GM23248 (cell line): ENCODE measurements around the gene SHROOM3. TPM values are rescaled to one million over a fixed set of nuclear protein-coding genes. Genes with fewer than 3 reads are reported as not detected.

Experiments used
- DNase-seq: peaks from one replicate; pipeline ENCODE4 v3.0.0-alpha.2; 2015
- H2AFZ ChIP-seq: fragments of 200-600 bp; sonication (generic); 2 replicates; pipeline ENCODE4 v1.6.1; 2016; ENCODE audit warnings: antibody characterized with exemption
- H3F3A ChIP-seq: fragments of 200-600 bp; sonication (generic); 2 replicates; pipeline ENCODE4 v1.6.1; 2016; ENCODE audit warnings: mild to moderate bottlenecking, antibody characterized with exemption, mixed run types; ENCODE audit not compliant: insufficient read depth
- H3K27ac ChIP-seq: fragments of 200-600 bp; sonication (generic); 2 replicates; pipeline ENCODE4 v1.5.1; 2016; ENCODE audit warnings: mild to moderate bottlenecking
- H3K27me3 ChIP-seq: fragments of 200-600 bp; sonication (generic); replicated peaks from 2 replicates; pipeline ENCODE4 v1.6.1; 2016; ENCODE audit warnings: mild to moderate bottlenecking; ENCODE audit not compliant: insufficient read depth
- H3K36me3 ChIP-seq: fragments of 200-600 bp; sonication (generic); 2 replicates; pipeline ENCODE4 v1.6.1; 2016; ENCODE audit warnings: low read depth, mild to moderate bottlenecking
- H3K4me1 ChIP-seq: fragments of 200-600 bp; sonication (generic); 2 replicates; pipeline ENCODE4 v1.6.1; 2016; ENCODE audit warnings: mild to moderate bottlenecking; ENCODE audit not compliant: insufficient read depth
- H3K4me2 ChIP-seq: fragments of 200-600 bp; sonication (generic); one replicate; pipeline ENCODE4 v1.6.1; 2016; ENCODE audit warnings: mild to moderate bottlenecking; ENCODE audit not compliant: unreplicated experiment
- H3K4me3 ChIP-seq: fragments of 200-600 bp; sonication (generic); 2 replicates; pipeline ENCODE4 v1.5.1; 2016; ENCODE audit warnings: mild to moderate bottlenecking
- H3K79me2 ChIP-seq: fragments of 200-600 bp; sonication (generic); 2 replicates; pipeline ENCODE4 v1.6.1; 2016; ENCODE audit warnings: mild to moderate bottlenecking; ENCODE audit not compliant: insufficient read depth
- H3K9ac ChIP-seq: fragments of 200-600 bp; sonication (generic); 2 replicates; pipeline ENCODE4 v1.6.1; 2016; ENCODE audit warnings: mild to moderate bottlenecking
- H3K9me2 ChIP-seq: fragments of 200-600 bp; sonication (generic); 2 replicates; pipeline ENCODE4 v1.6.1; 2016; ENCODE audit warnings: mixed run types, mild to moderate bottlenecking, moderate library complexity; ENCODE audit not compliant: insufficient read depth
- H3K9me3 ChIP-seq: fragments of 200-600 bp; sonication (generic); one replicate; pipeline ENCODE4 v1.6.1; 2017; ENCODE audit warnings: low read depth
- H4K20me1 ChIP-seq: fragments of 200-600 bp; sonication (generic); 2 replicates; pipeline ENCODE4 v1.6.0; 2016; ENCODE audit not compliant: insufficient read depth
- EZH2 ChIP-seq: fragments of 200-600 bp; sonication (generic); IDR thresholded peaks from 2 replicates; pipeline ENCODE4 v1.6.1; 2018; ENCODE audit warnings: antibody characterized with exemption, mild to moderate bottlenecking; ENCODE audit not compliant: insufficient read depth, poor library complexity, severe bottlenecking
- EZH2phosphoT487 ChIP-seq: fragments of 200-600 bp; sonication (generic); IDR thresholded peaks from 2 replicates; pipeline ENCODE4 v1.6.1; 2018; ENCODE audit warnings: antibody characterized with exemption, moderate library complexity, mild to moderate bottlenecking, low read depth; ENCODE audit not compliant: insufficient read depth
- WGBS, 2 experiments: methylation state at CpG; one replicate each; pipeline ENCODE4 v1.1.6; 2015 to 2017; ENCODE audit warnings: low lambda C conversion rate in 2 of 2, low coverage in 1 of 2; ENCODE audit errors: missing lambda C conversion rate in 2 of 2; 5-methylcytosine and 5-hydroxymethylcytosine counted together
- in situ Hi-C: fragments of 300-500 bp; cut with MboI; formaldehyde crosslinking; loops from 2 replicates; pipeline ENCODE4 v1.15.0; 2020
- polyA plus RNA-seq: library from polyadenylated mRNA; unstranded; fragments of >200 nt; fragmentation: Nextera tagmentation; extraction: Ambion mirVana; gene quantifications from 2 replicates; pipeline ENCODE4 v1.2.1, GENCODE V29; 2016
- total RNA-seq: library from RNA; depleted of rRNA; stranded (reverse); fragments of >200 nt; shearing (Covaris generic); gene quantifications from 2 replicates; pipeline ENCODE4 v1.2.3, GENCODE V29; 2014

Gene SHROOM3
- total and polyA plus RNA-seq, 2 experiments from 2014 or later = 9.7 to 44.6 TPM

GRCh38 chr4:76690906-76691275 lies 255.9 kb downstream of the SHROOM3 start:
- TF ChIP-seq EZH2 (no peak), EZH2phosphoT487 (no peak)
- Histone ChIP-seq H3K4me2 (peak overlapping the region; percentile 97), H3K9me2 (no peaks in the 10 kb centered on the region; the same call in 1 of the 2 replicates), H3K9me3 (no peaks in the 10 kb centered on the region), H3K4me3 (peak overlapping the region; percentile 78), H3K4me1 (peaks cover 19% of the 10 kb centered on the region), H3K27ac (peak overlapping the region; percentile 67), H3K27me3 (no peaks in the 10 kb centered on the region), H3K9ac (peak overlapping the region; percentile 91), H3F3A (peaks cover 11% of the 10 kb centered on the region; the same call in 1 of the 2 replicates), H4K20me1 (no peaks in the 10 kb centered on the region), H3K36me3 (no peaks in the 10 kb centered on the region), H2AFZ (peak overlapping the region; percentile 80; the same call in 1 of the 2 replicates), H3K79me2 (peaks cover 63% of the 10 kb centered on the region)
- WGBS, 2 experiments = 86 to 96% methylated on average over 1 of the region's 1 CpG
- peak; percentile 37 for DNase-seq
- in situ Hi-C loops = no loop called here

DNA sequence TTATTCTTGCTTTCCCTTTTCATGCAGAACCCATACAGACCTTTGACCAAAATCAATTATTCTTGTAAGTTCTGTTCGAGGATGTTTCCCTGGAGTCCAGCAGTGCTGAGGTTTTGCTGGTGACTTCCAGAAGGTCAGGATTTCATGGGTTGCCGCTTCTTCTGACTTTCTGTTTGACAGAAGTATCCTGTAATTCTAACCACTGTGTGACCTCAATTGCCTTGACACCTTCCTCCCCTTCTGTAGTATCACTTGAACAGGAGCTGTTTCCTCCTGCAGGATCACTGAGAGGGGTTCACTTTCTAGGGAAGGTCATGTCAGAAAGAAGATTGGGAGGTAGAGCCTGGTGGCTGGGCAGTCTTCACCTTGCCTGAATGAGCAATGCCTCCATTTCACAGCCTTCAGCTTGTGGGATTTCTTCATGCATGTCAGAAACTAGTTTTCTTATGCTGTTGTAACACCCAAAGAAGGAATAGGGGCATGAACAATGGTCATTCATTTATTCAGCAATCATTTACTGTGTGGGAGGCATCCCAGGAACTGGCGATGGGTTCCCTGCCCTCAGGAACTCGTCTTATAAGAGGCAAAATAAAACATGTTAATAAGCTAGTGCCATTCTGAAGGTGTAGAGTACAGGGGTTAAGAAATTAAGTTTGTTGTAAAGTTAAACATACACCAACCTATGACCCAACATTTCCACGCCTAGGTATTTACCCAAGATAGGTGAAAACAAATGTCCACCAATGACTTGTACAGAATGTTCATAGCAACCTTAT lies 257.0 kb downstream of the SHROOM3 start:
- no peaks in the 10 kb centered on the region for H3K27me3 ChIP-seq
- WGBS, 2 experiments = 97 to 98% methylated on average over 5 of the region's 5 CpGs
- no peak overlapping the region for H3K9ac ChIP-seq
- no peak overlapping the region for H3K27ac ChIP-seq
- no peak overlapping the region for H2AFZ ChIP-seq
- in situ Hi-C loops = no loop called here
- no peaks in the 10 kb centered on the region for H4K20me1 ChIP-seq
- peaks cover 24% of the 10 kb centered on the region for H3K4me1 ChIP-seq
- peaks cover 11% of the 10 kb centered on the region; the same call in 1 of the 2 replicates for H3F3A ChIP-seq
- H3K9me3 ChIP-seq = no peaks in the 10 kb centered on the region
- DNase-seq = no peak
- no peaks in the 10 kb centered on the region; the same call in 1 of the 2 replicates for H3K9me2 ChIP-seq
- H3K4me2 ChIP-seq = peak overlapping the region; percentile 97
- H3K79me2 ChIP-seq = peaks cover 74% of the 10 kb centered on the region
- no peaks in the 10 kb centered on the region for H3K36me3 ChIP-seq
- no peak overlapping the region for H3K4me3 ChIP-seq
- no peak for TF ChIP-seq EZH2phosphoT487
- no peak for TF ChIP-seq EZH2

GRCh38 chr4:76692761-76693160 lies 257.7 kb downstream of the SHROOM3 start:
- H3K4me2 ChIP-seq = no peak overlapping the region
- H3K27ac ChIP-seq = no peak overlapping the region
- H3K9me2 ChIP-seq = no peaks in the 10 kb centered on the region; the same call in 1 of the 2 replicates
- in situ Hi-C loops = no loop called here
- WGBS, 2 experiments = 99 to 100% methylated on average over 2 of the region's 2 CpGs
- H4K20me1 ChIP-seq = no peaks in the 10 kb centered on the region
- no peak for TF ChIP-seq EZH2phosphoT487
- TF ChIP-seq EZH2 = no peak
- H3K9me3 ChIP-seq = no peaks in the 10 kb centered on the region
- peaks cover 11% of the 10 kb centered on the region; the same call in 1 of the 2 replicates for H3F3A ChIP-seq
- DNase-seq = no peak
- no peak overlapping the region for H3K4me3 ChIP-seq
- H3K79me2 ChIP-seq = peaks cover 82% of the 10 kb centered on the region
- no peak overlapping the region for H2AFZ ChIP-seq
- H3K9ac ChIP-seq = no peak overlapping the region
- peaks cover 24% of the 10 kb centered on the region for H3K4me1 ChIP-seq
- no peaks in the 10 kb centered on the region for H3K27me3 ChIP-seq
- H3K36me3 ChIP-seq = no peaks in the 10 kb centered on the region

- no peak overlapping the region for H2AFZ ChIP-seq
- H3K36me3 ChIP-seq = no peaks in the 10 kb centered on the region
- no peak overlapping the region for H3K27ac ChIP-seq
- no peak overlapping the region for H3K4me2 ChIP-seq
- no peaks in the 10 kb centered on the region for H3K27me3 ChIP-seq
- H3K4me1 ChIP-seq = peaks cover 21% of the 10 kb centered on the region
- WGBS, 2 experiments = 91 to 92% methylated on average over 1 of the region's 1 CpG
- no peaks in the 10 kb centered on the region for H4K20me1 ChIP-seq
- H3K9ac ChIP-seq = no peak overlapping the region
- H3K4me3 ChIP-seq = no peak overlapping the region
- TF ChIP-seq EZH2 (no peak), EZH2phosphoT487 (no peak)
- peaks cover 95% of the 10 kb centered on the region for H3K79me2 ChIP-seq
- H3K9me3 ChIP-seq = no peaks in the 10 kb centered on the region
- H3F3A ChIP-seq = peaks cover 11% of the 10 kb centered on the region; the same call in 1 of the 2 replicates
- H3K9me2 ChIP-seq = no peaks in the 10 kb centered on the region; the same call in 1 of the 2 replicates
- DNase-seq = no peak
- in situ Hi-C loops = no loop called here
Observed at GRCh38 chr4:76694056-76694455, 259.0 kb downstream of the SHROOM3 start.
